Nephron (organoid): Measurements from ENCODE around the gene OR56B4.

Experiments
- H3K27ac Mint-ChIP-seq, 3 experiments: 2 replicates each; pipeline ENCODE4 v1.8.0; 2020; ENCODE audit warnings: mixed read lengths in 3 of 3, mild to moderate bottlenecking in 2 of 3, moderate library complexity in 1 of 3
- H3K27me3 Mint-ChIP-seq: 2 replicates; pipeline ENCODE4 v1.8.0; 2021; ENCODE audit warnings: low read depth, mild to moderate bottlenecking, moderate library complexity, mixed read lengths
- H3K36me3 Mint-ChIP-seq: 2 replicates; pipeline ENCODE4 v1.8.0; 2020; ENCODE audit warnings: low read depth, mixed read lengths
- H3K4me1 Mint-ChIP-seq: 2 replicates; pipeline ENCODE4 v1.8.0; 2020; ENCODE audit warnings: mixed read lengths
- H3K4me3 Mint-ChIP-seq, 3 experiments: 2 replicates each; pipeline ENCODE4 v1.8.0; 2020; ENCODE audit warnings: mild to moderate bottlenecking in 3 of 3, mixed read lengths in 3 of 3, moderate library complexity in 2 of 3
- H3K9me3 Mint-ChIP-seq: 2 replicates; pipeline ENCODE4 v1.8.0; 2020; ENCODE audit warnings: mixed read lengths
- TF ChIP-seq, protein P1 (sequence below), 3 experiments: fragments of 200-600 bp; sonication (generic); IDR thresholded peaks; one replicate each; pipeline ENCODE4 v1.5.0; 2021; ENCODE audit warnings: antibody characterized with exemption in 3 of 3; ENCODE audit not compliant: unreplicated experiment in 3 of 3

Gene OR56B4

DNA sequence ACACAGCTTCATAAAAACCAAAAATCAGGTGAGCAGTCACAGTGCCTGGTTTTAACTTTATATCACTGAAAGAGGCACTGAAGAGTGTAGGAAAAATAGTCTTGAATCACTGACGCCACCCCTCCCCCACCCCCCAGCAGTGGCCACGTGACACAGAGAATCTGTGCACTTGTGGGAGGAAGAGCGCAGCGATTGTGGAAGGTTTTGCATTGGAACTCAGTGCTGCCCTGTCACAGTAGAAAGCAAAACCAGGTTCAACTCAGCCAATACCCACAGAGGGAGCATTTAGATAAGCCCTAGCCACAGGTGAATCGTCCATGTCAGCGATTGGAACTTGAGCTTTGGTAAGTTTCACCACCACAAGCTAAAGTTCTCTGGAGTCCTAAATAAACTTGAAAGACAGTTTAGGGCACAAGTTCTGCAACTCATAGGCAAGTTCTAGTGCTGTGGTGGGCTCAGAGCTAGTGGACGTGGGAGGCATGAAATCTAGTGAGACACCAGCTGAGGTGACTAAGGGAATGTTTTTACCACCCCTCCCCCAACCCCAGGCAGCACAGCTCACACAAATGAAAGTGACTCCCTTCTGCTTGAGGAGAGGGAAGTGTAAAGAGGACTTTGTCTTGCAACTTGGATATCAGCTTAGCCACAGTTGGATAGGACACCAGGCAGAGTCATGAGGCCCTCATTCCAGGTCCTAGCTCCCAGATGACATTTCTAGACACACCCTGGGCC is 49.3 kb downstream of the OR56B4 start:
- Mint-ChIP-seq H3K27me3 (no peaks in the 10 kb centered on the region), H3K4me3 (no peak overlapping the region), H3K36me3 (no peaks in the 10 kb centered on the region), H3K4me1 (no peaks in the 10 kb centered on the region), H3K9me3 (no peaks in the 10 kb centered on the region), H3K27ac (no peak overlapping the region)
- TF ChIP-seq, protein P1, sequence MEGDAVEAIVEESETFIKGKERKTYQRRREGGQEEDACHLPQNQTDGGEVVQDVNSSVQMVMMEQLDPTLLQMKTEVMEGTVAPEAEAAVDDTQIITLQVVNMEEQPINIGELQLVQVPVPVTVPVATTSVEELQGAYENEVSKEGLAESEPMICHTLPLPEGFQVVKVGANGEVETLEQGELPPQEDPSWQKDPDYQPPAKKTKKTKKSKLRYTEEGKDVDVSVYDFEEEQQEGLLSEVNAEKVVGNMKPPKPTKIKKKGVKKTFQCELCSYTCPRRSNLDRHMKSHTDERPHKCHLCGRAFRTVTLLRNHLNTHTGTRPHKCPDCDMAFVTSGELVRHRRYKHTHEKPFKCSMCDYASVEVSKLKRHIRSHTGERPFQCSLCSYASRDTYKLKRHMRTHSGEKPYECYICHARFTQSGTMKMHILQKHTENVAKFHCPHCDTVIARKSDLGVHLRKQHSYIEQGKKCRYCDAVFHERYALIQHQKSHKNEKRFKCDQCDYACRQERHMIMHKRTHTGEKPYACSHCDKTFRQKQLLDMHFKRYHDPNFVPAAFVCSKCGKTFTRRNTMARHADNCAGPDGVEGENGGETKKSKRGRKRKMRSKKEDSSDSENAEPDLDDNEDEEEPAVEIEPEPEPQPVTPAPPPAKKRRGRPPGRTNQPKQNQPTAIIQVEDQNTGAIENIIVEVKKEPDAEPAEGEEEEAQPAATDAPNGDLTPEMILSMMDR (IDR thresholded peaks at IDR 0.05; ENCODE audit: unreplicated experiment in 3 of 3) = no peak
